GM04504 (cell line): ENCODE results near the gene POU2F1.
"Not testable (repeated sequence)": the region's sequence is repeated elsewhere in the genome, so short reads cannot be mapped to it uniquely, and the experiment has no call there.

Experiments
- DNase-seq: peaks from one replicate; pipeline ENCODE4 v3.0.0-alpha.2; 2012; ENCODE audit warnings: low read depth

POU2F1 gene

GRCh38 chr1:167205306-167206050, 15.2 kb upstream of the POU2F1 start:
- DNase-seq, result not testable (repeated sequence)

- no peak for DNase-seq
Measured at GRCh38 chr1:167206166-167206835, 14.4 kb upstream of the POU2F1 start.

- no peak for DNase-seq
Measured at GRCh38 chr1:167207940-167208623, 12.6 kb upstream of the POU2F1 start.

- no peak for DNase-seq
Measured at GRCh38 chr1:167208624-167208976, 12.1 kb upstream of the POU2F1 start.

GRCh38 chr1:167209044-167209443, 11.6 kb upstream of the POU2F1 start:
- no peak for DNase-seq

- DNase-seq, result no peak
Measured at GRCh38 chr1:167210966-167211674, 9.6 kb upstream of the POU2F1 start.

GRCh38 chr1:167212025-167212424, 8.7 kb upstream of the POU2F1 start:
- no peak for DNase-seq

- DNase-seq, result no peak
Measured at GRCh38 chr1:167216809-167217208, 3.9 kb upstream of the POU2F1 start.

- no peak for DNase-seq
Measured at GRCh38 chr1:167219194-167219593, 1.5 kb upstream of the POU2F1 start.

- DNase-seq, result no peak
Measured at GRCh38 chr1:167219646-167220536, 795 bp upstream of the POU2F1 start.

GRCh38 chr1:167221126-167221737, 546 bp downstream of the POU2F1 start:
- no peak for DNase-seq

GRCh38 chr1:167221738-167222610, 1.3 kb downstream of the POU2F1 start:
- peak; percentile 42 for DNase-seq

- peak; percentile 32 for DNase-seq
Measured at GRCh38 chr1:167223144-167224103, 2.7 kb downstream of the POU2F1 start.

GRCh38 chr1:167224734-167225235, 4.1 kb downstream of the POU2F1 start:
- not testable (repeated sequence) for DNase-seq

- no peak for DNase-seq
Measured at GRCh38 chr1:167225920-167226319, 5.2 kb downstream of the POU2F1 start.

GRCh38 chr1:167227934-167228378, 7.3 kb downstream of the POU2F1 start:
- no peak for DNase-seq

GRCh38 chr1:167229719-167230385, 9.2 kb downstream of the POU2F1 start:
- DNase-seq, result no peak

- DNase-seq, result no peak
Measured at GRCh38 chr1:167230437-167230836, 9.8 kb downstream of the POU2F1 start.
